ENCODE results near the gene TP63.
A peak's percentile ranks its signal among the peaks of the same experiment; 100 is the strongest.
"Not testable (repeated sequence)": the region's sequence is repeated elsewhere in the genome, so short reads cannot be mapped to it uniquely, and the experiment has no call there.

TP63 gene

GRCh38 chr3:189606774-189607173 lies 24.4 kb upstream of the TP63 start:
- H3K9me3 Mint-ChIP-seq = peaks cover 14% of the 10 kb centered on the region
- H3K4me3 Mint-ChIP-seq = no peak overlapping the region
- no peak overlapping the region for H3K27ac Mint-ChIP-seq
- no peaks in the 10 kb centered on the region for H3K36me3 Mint-ChIP-seq (ENCODE audit: low read depth)
- no peak for DNase-seq
- H3K27me3 Mint-ChIP-seq = no peaks in the 10 kb centered on the region
- H3K4me1 Mint-ChIP-seq (ENCODE audit: low read depth) = peaks cover 2% of the 10 kb centered on the region

- not testable (repeated sequence) for DNase-seq; H3K4me3 Mint-ChIP-seq; H3K36me3 Mint-ChIP-seq (ENCODE audit: low read depth); H3K27me3 Mint-ChIP-seq; H3K27ac Mint-ChIP-seq; H3K4me1 Mint-ChIP-seq (ENCODE audit: low read depth)
- peaks cover 10% of the 10 kb centered on the region for H3K9me3 Mint-ChIP-seq
Measured at GRCh38 chr3:189612641-189613040, 18.5 kb upstream of the TP63 start.

- Mint-ChIP-seq H3K9me3 (peaks cover 10% of the 10 kb centered on the region), H3K4me1 (ENCODE audit: low read depth) (peaks cover 2% of the 10 kb centered on the region), H3K36me3 (ENCODE audit: low read depth) (no peaks in the 10 kb centered on the region), H3K27ac (no peak overlapping the region), H3K4me3 (no peak overlapping the region), H3K27me3 (no peaks in the 10 kb centered on the region)
- no peak for DNase-seq
Measured at GRCh38 chr3:189613122-189613521, 18.1 kb upstream of the TP63 start.

GRCh38 chr3:189621948-189622603 lies 9.1 kb upstream of the TP63 start:
- H3K27me3 Mint-ChIP-seq = peaks cover 3% of the 10 kb centered on the region
- H3K4me1 Mint-ChIP-seq (ENCODE audit: low read depth) = peaks cover 33% of the 10 kb centered on the region
- H3K4me3 Mint-ChIP-seq = no peak overlapping the region
- no peaks in the 10 kb centered on the region for H3K36me3 Mint-ChIP-seq (ENCODE audit: low read depth)
- H3K9me3 Mint-ChIP-seq = no peaks in the 10 kb centered on the region
- DNase-seq = no peak
- H3K27ac Mint-ChIP-seq = peak overlapping the region; percentile 50

- Mint-ChIP-seq H3K27ac (no peak overlapping the region), H3K9me3 (no peaks in the 10 kb centered on the region), H3K4me1 (ENCODE audit: low read depth) (peaks cover 33% of the 10 kb centered on the region), H3K4me3 (no peak overlapping the region), H3K36me3 (ENCODE audit: low read depth) (no peaks in the 10 kb centered on the region), H3K27me3 (peaks cover 3% of the 10 kb centered on the region)
- no peak for DNase-seq
Measured at GRCh38 chr3:189622629-189623028, 8.6 kb upstream of the TP63 start.

GRCh38 chr3:189624130-189624529 lies 7.1 kb upstream of the TP63 start:
- Mint-ChIP-seq H3K27ac (no peak overlapping the region), H3K27me3 (peaks cover 3% of the 10 kb centered on the region), H3K36me3 (ENCODE audit: low read depth) (no peaks in the 10 kb centered on the region), H3K9me3 (no peaks in the 10 kb centered on the region), H3K4me1 (ENCODE audit: low read depth) (peaks cover 33% of the 10 kb centered on the region), H3K4me3 (no peak overlapping the region)
- DNase-seq = no peak

GRCh38 chr3:189625071-189625470 lies 6.1 kb upstream of the TP63 start:
- no peaks in the 10 kb centered on the region for H3K36me3 Mint-ChIP-seq (ENCODE audit: low read depth)
- H3K4me1 Mint-ChIP-seq (ENCODE audit: low read depth) = peaks cover 36% of the 10 kb centered on the region
- H3K27me3 Mint-ChIP-seq = peaks cover 3% of the 10 kb centered on the region
- no peaks in the 10 kb centered on the region for H3K9me3 Mint-ChIP-seq
- no peak overlapping the region for H3K27ac Mint-ChIP-seq
- no peak for DNase-seq
- H3K4me3 Mint-ChIP-seq = no peak overlapping the region

- H3K27ac Mint-ChIP-seq = no peak overlapping the region
- H3K27me3 Mint-ChIP-seq = peaks cover 3% of the 10 kb centered on the region
- DNase-seq = no peak
- no peaks in the 10 kb centered on the region for H3K9me3 Mint-ChIP-seq
- H3K4me3 Mint-ChIP-seq = no peak overlapping the region
- no peaks in the 10 kb centered on the region for H3K36me3 Mint-ChIP-seq (ENCODE audit: low read depth)
- H3K4me1 Mint-ChIP-seq (ENCODE audit: low read depth) = peaks cover 39% of the 10 kb centered on the region
Measured at GRCh38 chr3:189625572-189625971, 5.6 kb upstream of the TP63 start.

- Mint-ChIP-seq H3K4me3 (no peak overlapping the region), H3K36me3 (ENCODE audit: low read depth) (no peaks in the 10 kb centered on the region), H3K9me3 (no peaks in the 10 kb centered on the region), H3K27ac (no peak overlapping the region), H3K4me1 (ENCODE audit: low read depth) (peaks cover 44% of the 10 kb centered on the region), H3K27me3 (peaks cover 3% of the 10 kb centered on the region)
- DNase-seq = no peak
Measured at GRCh38 chr3:189626286-189626685, 4.9 kb upstream of the TP63 start.

GRCh38 chr3:189629803-189630455 lies 1.3 kb upstream of the TP63 start:
- DNase-seq = no peak
- H3K4me3 Mint-ChIP-seq = no peak overlapping the region
- H3K4me1 Mint-ChIP-seq (ENCODE audit: low read depth) = peaks cover 31% of the 10 kb centered on the region
- H3K27ac Mint-ChIP-seq = no peak overlapping the region
- H3K27me3 Mint-ChIP-seq = no peaks in the 10 kb centered on the region
- H3K36me3 Mint-ChIP-seq (ENCODE audit: low read depth) = no peaks in the 10 kb centered on the region
- no peaks in the 10 kb centered on the region for H3K9me3 Mint-ChIP-seq

- no peaks in the 10 kb centered on the region for H3K36me3 Mint-ChIP-seq (ENCODE audit: low read depth)
- no peak overlapping the region for H3K27ac Mint-ChIP-seq
- no peaks in the 10 kb centered on the region for H3K9me3 Mint-ChIP-seq
- H3K27me3 Mint-ChIP-seq = no peaks in the 10 kb centered on the region
- H3K4me3 Mint-ChIP-seq = no peak overlapping the region
- no peak for DNase-seq
- peaks cover 26% of the 10 kb centered on the region for H3K4me1 Mint-ChIP-seq (ENCODE audit: low read depth)
Measured at GRCh38 chr3:189630767-189631372, 319 bp upstream of the TP63 start.

- Mint-ChIP-seq H3K4me3 (no peak overlapping the region), H3K27me3 (no peaks in the 10 kb centered on the region), H3K36me3 (ENCODE audit: low read depth) (no peaks in the 10 kb centered on the region), H3K9me3 (no peaks in the 10 kb centered on the region), H3K4me1 (ENCODE audit: low read depth) (peaks cover 22% of the 10 kb centered on the region), H3K27ac (no peak overlapping the region)
- no peak for DNase-seq
Measured at GRCh38 chr3:189631409-189631808, 220 bp downstream of the TP63 start.

GRCh38 chr3:189632242-189632641 lies 1.1 kb downstream of the TP63 start:
- H3K27ac Mint-ChIP-seq = no peak overlapping the region
- no peaks in the 10 kb centered on the region for H3K27me3 Mint-ChIP-seq
- peaks cover 19% of the 10 kb centered on the region for H3K4me1 Mint-ChIP-seq (ENCODE audit: low read depth)
- DNase-seq = no peak
- H3K4me3 Mint-ChIP-seq = no peak overlapping the region
- H3K36me3 Mint-ChIP-seq (ENCODE audit: low read depth) = no peaks in the 10 kb centered on the region
- H3K9me3 Mint-ChIP-seq = no peaks in the 10 kb centered on the region

GRCh38 chr3:189635339-189635738 lies 4.2 kb downstream of the TP63 start:
- H3K9me3 Mint-ChIP-seq = no peaks in the 10 kb centered on the region
- no peak for DNase-seq
- H3K27me3 Mint-ChIP-seq = no peaks in the 10 kb centered on the region
- H3K27ac Mint-ChIP-seq = no peak overlapping the region
- H3K36me3 Mint-ChIP-seq (ENCODE audit: low read depth) = no peaks in the 10 kb centered on the region
- no peak overlapping the region for H3K4me3 Mint-ChIP-seq
- peaks cover 15% of the 10 kb centered on the region for H3K4me1 Mint-ChIP-seq (ENCODE audit: low read depth)

- no peaks in the 10 kb centered on the region for H3K9me3 Mint-ChIP-seq
- DNase-seq = no peak
- H3K27ac Mint-ChIP-seq = no peak overlapping the region
- H3K27me3 Mint-ChIP-seq = no peaks in the 10 kb centered on the region
- H3K4me1 Mint-ChIP-seq (ENCODE audit: low read depth) = peaks cover 10% of the 10 kb centered on the region
- H3K36me3 Mint-ChIP-seq (ENCODE audit: low read depth) = no peaks in the 10 kb centered on the region
- no peak overlapping the region for H3K4me3 Mint-ChIP-seq
Measured at GRCh38 chr3:189636048-189636447, 4.9 kb downstream of the TP63 start.
